Peyer's patch (tissue), 4 donors: Measurements from ENCODE around the gene CACNA2D3.

Experiments used
- POLR2A ChIP-seq, 2 donors: fragments of 450-650 bp; IDR thresholded peaks; one replicate each; pipeline ENCODE4 v1.5.1; 2017; ENCODE audit warnings: antibody characterized with exemption in 2 of 2, mild to moderate bottlenecking in 2 of 2, moderate library complexity in 2 of 2
- TF ChIP-seq, protein P1 (sequence below), 6 experiments: fragments of 450-650 bp in 4 of 6; fragments of 200-600 bp in 2 of 6; sonication (generic) in 1 of 6; IDR thresholded peaks; one replicate each; pipeline ENCODE4 v1.5.1; 2017 to 2019; ENCODE audit warnings: antibody characterized with exemption in 6 of 6, mild to moderate bottlenecking in 3 of 6, moderate library complexity in 1 of 6

DNA sequence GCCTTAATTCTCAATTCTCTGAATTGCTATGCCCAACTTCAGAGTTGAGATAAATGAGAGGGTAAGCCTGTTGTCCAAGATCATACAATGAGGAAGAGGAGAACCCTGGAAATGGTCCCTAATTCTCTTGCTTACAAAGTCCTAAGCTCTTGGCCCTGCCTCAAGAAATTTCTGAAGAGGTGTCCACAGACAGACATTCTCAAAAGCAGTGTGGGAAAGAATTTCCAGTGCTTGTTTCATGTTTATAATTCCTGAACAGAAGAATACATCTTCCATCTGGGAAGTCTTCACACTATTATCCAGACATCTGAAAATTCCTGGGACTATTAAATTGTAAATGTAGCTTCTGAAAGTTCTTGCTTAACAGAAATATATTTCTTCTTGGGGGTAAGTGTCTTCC lies 972.3 kb downstream of the CACNA2D3 start:
- no peak for TF ChIP-seq POLR2A (IDR thresholded peaks at IDR 0.05)
- TF ChIP-seq, protein P1, sequence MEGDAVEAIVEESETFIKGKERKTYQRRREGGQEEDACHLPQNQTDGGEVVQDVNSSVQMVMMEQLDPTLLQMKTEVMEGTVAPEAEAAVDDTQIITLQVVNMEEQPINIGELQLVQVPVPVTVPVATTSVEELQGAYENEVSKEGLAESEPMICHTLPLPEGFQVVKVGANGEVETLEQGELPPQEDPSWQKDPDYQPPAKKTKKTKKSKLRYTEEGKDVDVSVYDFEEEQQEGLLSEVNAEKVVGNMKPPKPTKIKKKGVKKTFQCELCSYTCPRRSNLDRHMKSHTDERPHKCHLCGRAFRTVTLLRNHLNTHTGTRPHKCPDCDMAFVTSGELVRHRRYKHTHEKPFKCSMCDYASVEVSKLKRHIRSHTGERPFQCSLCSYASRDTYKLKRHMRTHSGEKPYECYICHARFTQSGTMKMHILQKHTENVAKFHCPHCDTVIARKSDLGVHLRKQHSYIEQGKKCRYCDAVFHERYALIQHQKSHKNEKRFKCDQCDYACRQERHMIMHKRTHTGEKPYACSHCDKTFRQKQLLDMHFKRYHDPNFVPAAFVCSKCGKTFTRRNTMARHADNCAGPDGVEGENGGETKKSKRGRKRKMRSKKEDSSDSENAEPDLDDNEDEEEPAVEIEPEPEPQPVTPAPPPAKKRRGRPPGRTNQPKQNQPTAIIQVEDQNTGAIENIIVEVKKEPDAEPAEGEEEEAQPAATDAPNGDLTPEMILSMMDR (IDR thresholded peaks at IDR 0.05) = no peak
